SHP77 (cell line): ENCODE results near the gene ANKRD27.
"Not testable (repeated sequence)": the region's sequence is repeated elsewhere in the genome, so short reads cannot be mapped to it uniquely, and the experiment has no call there.

Experiments used
- DNase-seq, 2 experiments: peaks; one replicate each; lab custom pipeline; 2025; lab: John Stamatoyannopoulos, UW

ANKRD27 gene

GRCh38 chr19:32603961-32604360 is 71.0 kb downstream of the ANKRD27 start:
- DNase-seq = no peak

GRCh38 chr19:32599736-32600157 is 75.2 kb downstream of the ANKRD27 start:
- DNase-seq = peak; percentile 17 to 54

- no peak for DNase-seq
These were observed 75.7 kb downstream of the ANKRD27 start for GRCh38 chr19:32599258-32599657.

GRCh38 chr19:32598022-32598421 is 77.0 kb downstream of the ANKRD27 start:
- DNase-seq = no peak

GRCh38 chr19:32595491-32595890 is 79.5 kb downstream of the ANKRD27 start:
- DNase-seq = no peak

- DNase-seq = no peak
These were observed 81.0 kb downstream of the ANKRD27 start for GRCh38 chr19:32594021-32594420.

GRCh38 chr19:32587747-32588504 is 87.1 kb downstream of the ANKRD27 start:
- not testable (repeated sequence) for DNase-seq

GRCh38 chr19:32581705-32582179 is 93.2 kb downstream of the ANKRD27 start:
- no peak for DNase-seq

GRCh38 chr19:32580901-32581704 is 93.9 kb downstream of the ANKRD27 start, which contains the start of gene PDCD5:
Gene PDCD5 (plus strand): TSS chr19:32581190. CDS start chr19:32581262, 72 bp downstream.
- peak; percentile 86 to 92 for DNase-seq

- peak in 1 of 2 experiments; percentile 32 for DNase-seq
These were observed 94.6 kb downstream of the ANKRD27 start for GRCh38 chr19:32580353-32580900.

GRCh38 chr19:32576790-32577189 is 98.2 kb downstream of the ANKRD27 start:
- DNase-seq = no peak

GRCh38 chr19:32573492-32573794 is 101.5 kb downstream of the ANKRD27 start:
- DNase-seq = no peak

- not testable (repeated sequence) for DNase-seq
These were observed 102.1 kb downstream of the ANKRD27 start for GRCh38 chr19:32572700-32573491.

- not testable (repeated sequence) for DNase-seq
These were observed 103.4 kb downstream of the ANKRD27 start for GRCh38 chr19:32571471-32572075.

GRCh38 chr19:32570081-32570785 is 104.7 kb downstream of the ANKRD27 start:
- peak; percentile 38 to 49 for DNase-seq

- DNase-seq = no peak
These were observed 107.5 kb downstream of the ANKRD27 start for GRCh38 chr19:32567486-32567885.

GRCh38 chr19:32566246-32566830 is 108.6 kb downstream of the ANKRD27 start:
- no peak for DNase-seq

GRCh38 chr19:32563761-32564160 is 111.2 kb downstream of the ANKRD27 start:
- DNase-seq = no peak

GRCh38 chr19:32558607-32559228 is 116.3 kb downstream of the ANKRD27 start:
- DNase-seq = no peak

- DNase-seq = no peak
These were observed 119.2 kb downstream of the ANKRD27 start for GRCh38 chr19:32555786-32556185.
